Cardiac septum (tissue), 1 donor: ENCODE results near the gene TMUB1. TPM values are rescaled to one million over a fixed set of nuclear protein-coding genes. Genes with fewer than 3 reads are reported as not detected.
A peak's percentile ranks its signal among the peaks of the same experiment; 100 is the strongest.

Experiments used
- DNase-seq: peaks from one replicate; pipeline ENCODE4 v3.0.0-alpha.2; 2020; ENCODE audit warnings: low spot score
- intact Hi-C: fragments of 100-400 bp; cut with DNase I; formaldehyde crosslinking; loops from one replicate; pipeline ENCODE4 v1.14.0; 2022
- total RNA-seq: library from RNA; stranded (reverse); fragmentation: NEBNext Ultra II Directional; extraction: Animal tissue kit (Norgen Biotek cat#: 25700); gene quantifications from one replicate; pipeline ENCODE4 v1.2.1, GENCODE V29; 2021
- donor health status: DM: no; HTN: no; CAD: no.

Gene TMUB1
- total RNA-seq, 1 donor from 2014 or later: 29.0 TPM

DNA sequence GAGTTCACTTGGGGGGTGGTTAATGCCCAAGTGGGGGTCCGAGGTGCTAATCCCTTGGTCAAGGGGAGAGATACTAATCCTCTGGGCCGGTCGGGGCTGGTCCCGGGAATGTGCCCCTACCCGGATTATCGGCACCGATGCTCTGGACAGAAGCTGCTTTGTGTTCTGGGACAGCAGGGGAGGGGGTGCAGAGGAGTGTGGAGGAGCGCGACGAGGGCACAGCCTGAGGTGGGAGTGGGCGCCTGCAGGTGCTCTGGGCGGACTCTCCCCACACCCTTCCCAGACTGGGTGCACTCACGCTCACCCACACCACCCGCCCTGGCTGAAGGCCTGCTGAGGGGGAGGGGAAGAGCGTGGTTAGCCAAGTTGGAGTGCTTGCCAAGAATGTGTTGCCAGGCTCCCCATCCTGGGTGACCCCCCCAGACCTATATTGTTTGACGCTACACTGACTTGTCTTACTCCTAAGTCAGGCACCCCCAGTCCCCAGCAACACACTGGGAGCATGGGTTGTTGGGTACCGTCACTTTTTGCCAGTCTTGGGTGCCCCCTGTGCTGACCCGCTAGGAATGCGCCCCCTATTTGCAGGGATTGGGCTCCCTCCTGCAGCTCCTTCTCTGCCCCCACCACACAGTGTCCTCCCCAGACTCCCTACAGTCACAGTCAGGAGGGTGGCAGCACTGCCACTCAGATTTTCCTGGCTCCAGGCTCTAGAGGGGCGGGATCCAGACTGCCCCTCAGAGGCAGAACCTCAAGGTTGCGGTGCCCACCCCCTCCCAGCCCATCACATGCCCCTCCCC lies 22.7 kb downstream of the TMUB1 start:
- intact Hi-C loops: no loop called here
- DNase-seq: no peak

DNA sequence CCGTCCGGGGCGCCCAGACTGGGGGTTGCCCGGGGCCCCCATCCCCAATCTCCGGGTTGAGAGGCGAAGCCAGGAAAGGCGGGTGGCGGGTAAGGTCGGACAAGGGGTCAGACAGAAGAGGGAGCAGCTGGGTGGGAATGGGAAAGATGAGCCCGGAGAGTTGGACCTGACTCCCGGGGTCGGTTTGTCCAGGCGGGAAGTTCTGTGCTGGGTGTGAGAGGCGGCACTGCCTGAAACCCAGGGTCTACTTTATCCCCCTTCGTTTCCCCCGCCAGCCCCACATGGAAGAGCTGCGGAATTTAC lies 23.2 kb downstream of the TMUB1 start:
- no peak for DNase-seq
- intact Hi-C loops: no loop called here

DNA sequence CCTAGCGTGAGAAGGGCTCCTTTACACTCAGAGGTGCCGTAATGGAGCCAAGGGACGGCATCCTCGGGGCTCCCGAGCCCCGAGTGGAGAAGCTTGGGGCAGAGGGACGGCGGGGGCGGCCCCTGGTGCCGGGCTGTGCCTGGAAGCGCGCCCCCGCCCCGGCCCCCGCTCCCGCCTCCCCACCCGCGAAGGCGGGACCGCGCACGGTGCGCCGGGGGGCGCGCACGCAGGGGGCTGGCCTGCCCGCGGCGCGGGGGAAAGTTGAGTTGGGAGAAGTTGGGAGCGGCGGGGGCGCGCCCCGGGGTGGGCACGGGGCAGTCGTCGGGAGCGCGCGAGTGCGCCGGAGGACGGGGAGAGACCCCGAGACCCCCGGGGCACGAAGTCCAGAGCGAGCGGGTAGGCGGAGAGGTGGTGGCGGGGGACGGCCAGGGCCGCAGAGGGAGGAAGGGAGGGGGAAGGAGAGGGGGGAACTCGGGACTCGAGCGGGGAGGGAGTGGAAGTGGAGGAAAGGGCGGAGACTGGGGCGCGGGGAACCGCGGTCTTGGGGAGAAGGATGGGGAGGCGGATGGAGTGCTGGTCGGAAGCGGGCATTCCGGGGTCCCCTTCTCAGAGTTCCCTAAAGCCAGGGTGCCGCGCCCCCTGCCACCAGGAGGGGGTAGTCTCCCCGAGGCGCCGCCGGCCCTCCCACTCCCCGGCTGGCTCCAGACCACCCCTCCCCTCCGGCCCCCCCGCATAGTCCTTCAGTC lies 23.8 kb downstream of the TMUB1 start, which contains the start of gene SLC4A2:
Gene SLC4A2 (plus strand): TSS at position 223 of the 746 bp plus-strand sequence. CDS start 2,399 bp downstream, outside the sequence.
- DNase-seq: peak; percentile 89
- intact Hi-C loops: loop anchor here (1.0 to 2.0 kb wide), 2 partner anchors 21 to 31 kb away; partner anchors contain the start of genes ABCB8 and FASTK

DNA sequence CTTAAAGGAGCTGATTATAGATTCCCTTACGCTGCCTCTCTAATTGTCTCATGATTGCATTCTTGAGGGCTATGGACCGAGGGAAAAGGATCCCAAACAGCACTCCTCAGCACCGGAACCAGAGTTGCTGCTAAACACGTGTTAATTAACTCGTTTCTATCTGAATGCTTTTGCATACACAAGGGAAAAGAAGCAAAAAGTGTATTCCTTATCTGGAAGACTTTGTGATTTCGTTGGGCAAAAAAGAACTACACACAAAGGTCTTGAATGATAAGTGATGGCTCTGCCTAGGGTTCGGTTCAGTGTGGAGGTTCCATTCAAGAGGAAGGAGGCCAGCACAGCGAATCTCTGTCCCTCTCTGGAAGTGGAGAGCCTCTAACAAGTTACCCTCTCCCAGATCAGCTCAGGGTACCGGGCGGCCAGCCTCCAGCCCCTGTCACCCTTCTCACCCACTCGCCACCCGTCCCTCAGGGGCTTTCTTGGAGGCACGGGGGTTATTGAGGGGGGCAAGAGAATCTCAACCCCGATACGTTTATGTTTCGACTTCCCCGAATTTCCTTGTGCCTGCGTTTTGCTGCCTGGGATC lies 24.4 kb downstream of the TMUB1 start:
- DNase-seq: no peak

DNA sequence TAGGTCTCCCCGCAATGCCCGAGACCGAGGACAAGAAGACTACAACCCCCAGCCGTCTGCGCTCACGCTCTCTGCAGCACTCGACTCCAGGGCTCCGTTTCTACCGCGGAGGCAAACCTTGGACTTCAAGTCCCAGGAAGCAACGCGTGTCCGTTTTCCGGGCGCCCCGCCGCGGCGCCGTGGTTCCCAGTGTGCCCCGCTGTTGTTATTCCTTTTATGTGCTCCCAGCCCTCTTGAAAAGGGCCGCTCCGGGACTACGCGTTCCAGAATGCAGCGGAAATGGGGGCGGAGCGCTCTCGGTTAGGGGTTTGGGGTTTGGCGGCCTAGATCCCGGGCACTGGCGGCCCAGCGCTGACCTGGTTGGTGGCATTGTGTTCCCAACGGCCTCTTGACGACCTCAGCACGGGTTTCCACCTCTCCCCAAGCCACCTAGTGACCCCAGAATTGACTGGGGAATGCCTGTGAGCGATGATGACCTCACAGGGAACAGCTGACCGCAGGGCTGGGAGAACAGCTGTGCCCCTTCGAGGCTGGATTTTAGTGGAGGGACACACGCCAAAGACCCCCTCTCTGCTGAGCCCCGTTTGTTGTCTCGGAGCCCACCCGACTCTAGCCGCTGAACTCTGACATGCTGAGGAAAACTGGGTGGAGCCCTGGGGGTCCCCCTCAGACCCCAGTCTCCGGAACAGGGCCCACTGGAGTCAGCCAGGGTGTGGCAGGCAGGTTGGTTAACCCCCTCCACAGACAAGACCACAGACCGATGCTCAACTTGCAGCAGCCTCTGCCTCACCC lies 25.1 kb downstream of the TMUB1 start:
- intact Hi-C loops: loop anchor here (2.0 kb wide), 1 partner anchor 29 kb away; the partner anchor contains the start of gene ABCB8
- peak; percentile 99 for DNase-seq

More for the DNA sequence above, 24.4 kb downstream of the TMUB1 start:
- intact Hi-C loops: loop anchor here (1.0 to 2.0 kb wide), 2 partner anchors 21 to 30 kb away; partner anchors contain the start of genes ABCB8 and FASTK

DNA sequence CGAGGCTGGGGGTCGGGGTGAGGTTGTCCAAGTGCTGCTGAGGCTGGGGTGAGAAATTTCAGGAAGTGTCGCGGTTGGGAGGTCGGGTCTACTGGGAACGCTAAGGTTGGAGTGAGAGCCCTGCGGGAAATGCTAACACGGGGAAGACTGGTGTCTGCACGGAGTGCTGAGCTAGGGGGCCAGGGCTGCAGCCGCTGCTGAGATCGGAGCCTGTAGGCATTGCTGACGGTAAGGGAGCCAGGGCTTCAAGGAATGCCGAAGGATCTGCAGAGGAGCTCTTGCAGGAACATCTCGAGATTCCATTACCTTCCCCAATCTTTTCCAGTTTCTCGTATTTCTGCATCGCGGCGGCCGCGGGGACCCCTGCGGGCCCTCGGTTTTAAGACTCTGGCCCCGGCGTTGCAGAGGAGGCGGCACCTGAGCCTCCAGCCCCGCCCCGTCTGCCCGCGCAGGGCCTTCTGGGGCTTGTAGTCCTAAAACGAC lies 25.7 kb downstream of the TMUB1 start, which contains the start of gene CDK5:
Gene CDK5 (minus strand): TSS at position 392 of the 483 bp plus-strand sequence. CDS start 49 bp downstream, at position 343.
- DNase-seq: no peak
- intact Hi-C loops: no loop called here

DNA sequence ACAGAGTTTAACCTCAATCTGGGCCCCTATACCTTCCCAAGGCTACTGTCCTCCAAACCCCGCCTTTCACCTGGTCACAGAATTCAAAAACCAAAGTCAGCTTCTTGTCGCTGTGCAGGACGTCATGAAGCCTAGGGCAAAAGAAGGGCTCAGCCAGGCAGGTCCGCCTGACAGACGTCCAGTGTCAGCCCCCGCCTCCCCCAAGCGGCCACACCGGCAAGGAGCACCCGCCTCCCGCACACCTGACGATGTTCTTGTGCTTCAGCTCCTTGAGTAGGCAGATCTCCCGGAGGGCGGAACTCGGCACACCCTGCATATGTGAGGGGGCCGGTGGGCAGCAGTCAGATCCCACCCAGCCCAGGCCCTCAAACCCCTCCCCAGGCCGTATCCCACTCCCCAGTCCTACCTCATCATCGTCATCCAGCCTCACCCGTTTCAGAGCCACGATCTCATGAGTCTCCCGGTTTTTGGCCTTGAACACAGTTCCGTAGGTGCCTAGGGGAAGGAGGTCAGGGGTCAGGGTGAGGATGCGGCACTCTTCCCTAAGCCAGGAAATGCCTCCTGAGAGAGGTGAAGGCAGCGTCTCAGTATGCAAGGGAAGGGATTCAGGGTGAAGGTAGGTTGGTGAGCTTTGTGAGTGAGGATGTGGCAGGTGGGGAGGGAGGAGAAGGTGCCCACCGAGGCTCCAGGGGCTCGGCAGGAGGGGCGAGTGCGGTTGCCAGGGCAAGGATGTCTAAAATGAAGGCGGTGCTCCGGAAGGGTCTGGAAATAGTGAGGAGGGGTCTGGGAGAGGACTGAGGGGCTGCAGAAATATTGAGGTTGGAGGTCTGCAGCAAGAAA lies 26.4 kb downstream of the TMUB1 start:
- intact Hi-C loops: no loop called here
- no peak for DNase-seq

DNA sequence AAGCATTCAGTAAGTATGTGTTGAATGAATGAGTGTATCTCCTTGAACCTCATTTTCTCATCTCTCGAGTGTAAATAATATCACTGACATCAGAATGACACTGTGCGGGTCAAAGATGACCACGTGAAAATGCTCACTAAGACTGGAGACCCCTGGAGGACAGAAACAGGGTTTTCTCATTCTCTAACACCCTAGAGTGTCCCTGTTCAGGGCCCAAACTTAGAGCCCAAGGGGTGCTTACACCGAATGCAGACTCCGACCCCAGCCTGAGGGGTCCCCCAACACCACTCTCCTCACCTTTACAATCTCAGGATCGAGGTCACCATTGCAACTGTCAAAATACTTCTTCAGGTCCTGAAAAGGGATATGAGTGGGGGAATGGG lies 27.0 kb downstream of the TMUB1 start:
- DNase-seq: no peak
- intact Hi-C loops: no loop called here

DNA sequence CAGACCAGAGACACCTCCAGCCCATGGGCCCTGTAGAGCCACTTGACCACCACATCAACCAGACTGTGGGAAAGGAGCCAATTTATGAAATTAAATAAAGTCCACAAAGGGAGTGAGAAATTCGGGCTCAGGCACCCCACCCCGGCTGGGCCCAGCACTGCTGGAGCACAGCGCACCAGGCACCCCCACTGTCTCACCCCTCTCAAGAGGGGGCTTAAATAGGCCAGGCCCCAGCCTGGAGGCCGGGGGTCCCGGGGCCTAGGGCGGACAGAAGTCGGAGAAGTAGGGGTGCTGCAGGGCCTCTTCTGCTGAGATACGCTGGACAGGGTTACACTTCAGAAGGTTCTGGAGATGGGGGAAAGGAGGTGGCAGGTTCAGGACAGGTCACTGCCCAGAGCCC lies 29.5 kb downstream of the TMUB1 start:
- no peak for DNase-seq
- intact Hi-C loops: no loop called here

DNA sequence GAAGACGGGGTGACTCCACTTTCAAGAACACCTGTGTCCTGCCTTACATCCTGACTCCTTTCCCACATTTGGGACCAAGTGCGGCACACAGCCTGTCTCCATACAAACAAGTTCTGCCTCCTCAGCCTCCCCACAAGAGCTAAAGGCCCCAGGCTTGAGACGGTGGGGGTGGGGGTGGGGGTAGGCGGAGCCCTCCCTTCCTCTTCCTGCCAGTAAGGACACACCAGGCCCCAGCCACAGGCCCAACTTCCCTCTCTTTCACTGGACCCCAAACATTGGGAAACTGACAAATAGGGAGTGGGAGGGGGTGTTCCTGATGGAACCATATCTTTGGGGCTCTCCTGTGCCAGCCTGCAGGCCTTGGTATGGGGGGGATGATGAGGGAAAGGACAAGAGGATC lies 30.2 kb downstream of the TMUB1 start:
- intact Hi-C loops: no loop called here
- no peak for DNase-seq

DNA sequence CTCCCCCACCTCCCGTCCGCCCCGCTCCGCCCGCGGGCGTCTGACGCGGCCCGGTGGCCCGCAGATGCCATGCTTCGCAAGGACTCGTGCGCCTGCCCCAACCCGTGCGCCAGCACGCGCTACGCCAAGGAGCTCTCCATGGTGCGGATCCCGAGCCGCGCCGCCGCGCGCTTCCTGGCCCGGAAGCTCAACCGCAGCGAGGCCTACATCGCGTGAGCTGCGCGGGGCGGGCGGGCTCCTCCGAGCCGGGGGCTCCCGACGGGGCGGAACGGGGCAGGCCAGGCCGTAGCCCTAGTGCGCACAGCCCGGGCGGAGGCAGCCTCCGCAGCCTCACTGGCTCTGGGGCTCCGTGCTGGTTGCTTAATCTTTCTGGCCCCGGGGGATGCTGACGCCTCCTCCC lies 32.2 kb downstream of the TMUB1 start:
- intact Hi-C loops: no loop called here

DNA sequence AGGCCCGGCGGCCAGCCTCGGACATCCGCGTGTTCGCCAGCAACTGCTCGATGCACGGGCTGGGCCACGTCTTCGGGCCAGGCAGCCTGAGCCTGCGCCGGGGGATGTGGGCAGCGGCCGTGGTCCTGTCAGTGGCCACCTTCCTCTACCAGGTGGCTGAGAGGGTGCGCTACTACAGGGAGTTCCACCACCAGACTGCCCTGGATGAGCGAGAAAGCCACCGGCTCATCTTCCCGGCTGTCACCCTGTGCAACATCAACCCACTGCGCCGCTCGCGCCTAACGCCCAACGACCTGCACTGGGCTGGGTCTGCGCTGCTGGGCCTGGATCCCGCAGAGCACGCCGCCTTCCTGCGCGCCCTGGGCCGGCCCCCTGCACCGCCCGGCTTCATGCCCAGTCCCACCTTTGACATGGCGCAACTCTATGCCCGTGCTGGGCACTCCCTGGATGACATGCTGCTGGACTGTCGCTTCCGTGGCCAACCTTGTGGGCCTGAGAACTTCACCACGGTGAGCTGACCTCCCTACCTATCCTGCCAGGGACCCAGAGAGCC lies 34.3 kb downstream of the TMUB1 start:
- intact Hi-C loops: no loop called here
- no peak for DNase-seq

More for the DNA sequence above, 32.2 kb downstream of the TMUB1 start:
- no peak for DNase-seq

DNA sequence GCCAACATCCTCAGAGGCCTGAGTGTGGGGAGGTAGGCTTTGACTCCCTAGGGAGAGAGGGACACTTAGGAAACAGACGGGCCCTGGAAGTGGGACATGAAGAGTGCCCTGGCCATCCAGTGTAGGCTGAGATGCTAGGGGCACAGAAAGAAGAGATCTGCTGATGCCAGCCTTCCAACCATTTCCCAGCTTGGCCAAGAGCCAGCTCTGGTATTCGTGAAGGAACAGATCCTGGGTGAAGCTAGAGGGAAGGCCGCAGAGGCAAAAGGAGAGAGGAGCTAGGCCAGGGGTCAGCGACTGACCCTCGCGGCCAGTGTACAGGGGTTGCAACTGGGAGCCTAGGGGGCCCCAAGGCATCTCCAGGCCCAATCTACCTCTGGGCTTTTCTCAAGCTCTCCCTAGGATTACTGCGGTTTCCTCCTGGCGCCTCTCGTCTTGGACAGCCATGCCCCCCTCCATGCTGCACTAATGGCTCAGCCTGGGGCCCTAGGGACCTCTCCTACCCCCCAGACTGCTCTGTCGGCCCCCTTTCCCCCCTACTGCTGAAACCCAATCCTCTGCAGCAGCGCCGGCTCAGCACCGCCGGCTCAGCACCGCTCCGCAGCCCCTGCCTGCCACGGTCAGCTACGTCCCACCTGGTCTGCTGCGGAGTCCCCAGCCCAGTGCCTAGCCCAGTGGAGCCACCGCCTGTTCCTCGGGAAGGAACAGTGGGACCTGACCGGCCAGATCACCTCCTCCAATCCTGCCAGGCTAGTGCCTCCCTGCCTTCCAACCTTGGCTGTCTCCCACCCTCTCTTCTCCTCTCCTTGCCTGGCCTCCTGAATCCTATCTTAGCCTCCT lies 35.1 kb downstream of the TMUB1 start, which contains the start of gene ASIC3:
Gene ASIC3 (plus strand): TSS at position 556 of the 840 bp plus-strand sequence. CDS start 355 bp downstream, outside the sequence.
- no peak for DNase-seq
- intact Hi-C loops: no loop called here

DNA sequence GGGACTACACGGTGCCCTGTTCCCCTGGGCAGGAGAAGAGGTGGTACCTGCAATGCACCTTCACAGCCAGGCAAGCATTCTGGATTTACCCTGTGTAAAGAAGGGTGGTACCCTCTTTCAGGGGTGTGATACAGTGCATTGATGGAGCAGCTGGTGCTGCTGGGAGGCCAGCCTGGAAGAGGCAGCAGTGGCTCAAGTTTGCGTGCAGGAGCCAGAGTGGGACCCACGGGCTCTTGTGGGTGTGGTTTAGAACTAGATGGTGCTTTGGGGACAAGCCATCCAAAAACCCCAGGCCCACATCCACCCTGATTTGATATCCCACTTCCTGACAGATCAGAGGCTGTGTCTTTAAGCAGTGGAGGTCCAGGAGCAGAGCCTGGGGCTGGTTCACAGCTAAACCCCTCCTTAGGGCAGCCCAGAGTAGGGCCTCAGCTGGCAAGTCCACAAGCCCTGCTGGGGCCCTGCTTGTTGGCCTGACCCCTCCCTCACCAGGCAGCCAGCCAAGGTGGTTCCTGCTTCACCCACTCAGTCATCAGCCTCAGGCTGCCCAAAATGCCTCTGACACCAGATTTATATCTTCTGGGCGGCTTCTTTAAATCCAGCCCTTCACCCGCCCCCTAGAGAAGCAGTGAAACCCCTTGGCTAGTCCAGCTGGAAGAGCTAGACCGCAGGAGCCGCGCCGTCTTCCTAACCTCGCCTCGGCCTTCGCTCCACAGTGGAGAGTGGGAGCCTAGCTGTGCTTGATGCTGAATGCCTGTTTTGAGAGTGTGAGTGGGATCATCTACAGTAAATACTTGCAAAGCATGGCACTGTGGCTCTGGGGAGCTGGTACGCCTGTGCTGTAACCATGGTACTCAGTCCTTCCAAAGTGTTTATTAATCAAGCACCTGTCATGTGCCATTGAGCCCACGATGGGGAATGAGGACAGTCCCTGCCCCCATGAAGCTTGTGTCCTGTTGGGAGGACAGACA lies 36.4 kb downstream of the TMUB1 start:
- DNase-seq: no peak
- intact Hi-C loops: no loop called here

DNA sequence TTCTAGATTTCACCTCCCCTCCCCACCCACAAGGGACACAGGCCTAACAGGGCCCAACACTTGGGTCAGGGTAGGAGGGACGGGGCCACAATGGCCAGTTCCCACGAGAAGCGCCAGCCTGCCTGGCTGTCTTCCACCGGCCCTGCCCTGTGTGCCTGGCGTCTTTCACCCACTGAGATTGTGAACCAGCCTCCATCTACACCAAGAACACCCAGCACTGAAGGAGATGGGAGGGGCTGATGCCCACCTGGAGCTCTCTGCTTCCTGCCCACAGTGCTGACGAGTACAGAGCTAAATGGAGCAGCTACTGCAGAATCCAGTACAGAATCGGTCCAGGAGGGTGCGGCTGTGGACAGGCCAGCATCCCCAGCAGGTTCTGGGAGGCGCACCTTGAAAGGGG lies 37.3 kb downstream of the TMUB1 start:
- no peak for DNase-seq
- intact Hi-C loops: no loop called here

DNA sequence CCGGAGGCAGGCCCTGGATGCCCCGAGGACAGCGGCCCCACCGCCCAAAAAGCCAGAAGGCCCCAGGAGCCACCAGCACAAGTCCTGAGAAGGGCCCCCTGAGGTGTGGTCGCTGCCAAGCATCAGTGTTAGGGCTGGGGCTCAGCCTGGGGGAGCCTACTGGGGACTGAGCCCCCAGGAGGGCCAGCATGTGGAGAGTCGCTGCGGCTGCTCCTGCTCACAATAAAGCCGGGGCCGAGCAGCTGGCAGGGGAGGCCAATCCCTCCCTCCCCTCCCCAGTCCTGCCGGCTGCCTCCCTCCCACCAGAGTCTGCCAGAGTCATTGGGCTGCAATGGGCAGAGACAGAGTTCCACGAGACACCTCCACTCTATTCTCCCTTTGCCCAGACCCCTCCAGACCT lies 38.0 kb downstream of the TMUB1 start:
- DNase-seq: no peak
- intact Hi-C loops: no loop called here
